Measurements from ENCODE around the gene GCNT1.
"Not testable (repeated sequence)": the region's sequence is repeated elsewhere in the genome, so short reads cannot be mapped to it uniquely, and the experiment has no call there.

Gene GCNT1

DNA sequence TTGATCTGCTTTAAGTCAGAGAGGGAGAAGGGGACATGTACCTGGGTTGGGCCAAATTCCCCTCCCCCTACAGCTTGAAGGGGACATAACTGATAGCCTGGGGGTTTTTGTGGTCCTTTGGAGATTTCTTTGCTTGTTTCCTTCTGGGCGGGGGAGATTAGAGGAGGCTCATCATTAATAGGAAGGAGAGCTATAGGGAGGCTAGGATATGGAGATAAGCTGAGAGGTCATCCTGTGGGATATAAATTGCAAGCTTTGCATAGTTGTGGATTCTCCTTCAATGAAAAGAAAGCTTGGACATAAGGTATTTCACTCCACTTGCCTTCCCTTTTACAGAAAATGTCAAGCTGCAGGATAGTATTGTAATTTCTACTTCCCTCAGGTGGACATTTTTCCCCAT is 34.5 kb downstream of the GCNT1 start:
- not testable (repeated sequence) for DNase-seq

DNA sequence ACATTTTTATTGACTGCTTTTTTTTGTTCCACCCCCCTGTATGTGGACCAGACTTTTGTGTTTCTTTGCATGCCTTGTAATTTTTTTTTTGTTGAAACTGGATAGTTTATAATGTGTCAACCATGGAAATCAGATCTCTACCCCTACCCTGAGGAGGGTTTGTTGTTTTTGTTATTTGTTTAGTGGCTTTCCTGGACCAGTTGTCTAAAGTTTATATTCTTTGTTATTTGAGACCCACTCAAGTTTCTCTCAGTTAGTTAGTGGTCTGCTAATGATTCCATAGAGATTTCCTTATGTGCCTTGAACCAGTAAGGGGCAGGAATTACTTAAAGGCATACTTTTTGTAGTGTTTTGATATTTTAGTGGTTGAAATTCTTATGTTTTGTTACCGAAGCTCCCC is 41.1 kb downstream of the GCNT1 start:
- no peak for DNase-seq

DNA sequence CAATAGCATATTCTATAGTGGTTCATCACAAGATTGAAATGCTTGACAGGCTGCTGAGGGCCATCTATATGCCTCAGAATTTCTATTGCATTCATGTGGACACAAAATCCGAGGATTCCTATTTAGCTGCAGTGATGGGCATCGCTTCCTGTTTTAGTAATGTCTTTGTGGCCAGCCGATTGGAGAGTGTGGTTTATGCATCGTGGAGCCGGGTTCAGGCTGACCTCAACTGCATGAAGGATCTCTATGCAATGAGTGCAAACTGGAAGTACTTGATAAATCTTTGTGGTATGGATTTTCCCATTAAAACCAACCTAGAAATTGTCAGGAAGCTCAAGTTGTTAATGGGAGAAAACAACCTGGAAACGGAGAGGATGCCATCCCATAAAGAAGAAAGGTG is 43.8 kb downstream of the GCNT1 start:
- DNase-seq = no peak

DNA sequence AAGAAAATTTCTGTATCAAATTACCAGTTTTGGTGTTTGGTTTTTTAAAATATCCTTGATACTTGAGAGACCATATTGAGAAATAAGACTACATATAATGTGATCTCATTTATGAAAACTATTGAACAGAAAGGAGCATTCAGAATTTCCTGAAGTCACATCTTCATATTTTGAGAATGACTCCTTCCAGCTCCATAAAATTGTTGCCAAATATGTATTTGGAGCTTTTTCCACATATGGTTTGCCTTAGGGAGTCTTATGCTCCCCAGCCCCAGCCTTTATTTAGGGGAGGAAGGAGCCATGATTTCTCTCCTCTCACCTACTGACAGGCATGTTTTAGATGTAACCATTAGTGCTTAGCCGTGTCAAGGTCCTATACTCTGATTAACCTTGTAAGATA is 51.1 kb downstream of the GCNT1 start:
- peak; percentile 81 for DNase-seq

DNA sequence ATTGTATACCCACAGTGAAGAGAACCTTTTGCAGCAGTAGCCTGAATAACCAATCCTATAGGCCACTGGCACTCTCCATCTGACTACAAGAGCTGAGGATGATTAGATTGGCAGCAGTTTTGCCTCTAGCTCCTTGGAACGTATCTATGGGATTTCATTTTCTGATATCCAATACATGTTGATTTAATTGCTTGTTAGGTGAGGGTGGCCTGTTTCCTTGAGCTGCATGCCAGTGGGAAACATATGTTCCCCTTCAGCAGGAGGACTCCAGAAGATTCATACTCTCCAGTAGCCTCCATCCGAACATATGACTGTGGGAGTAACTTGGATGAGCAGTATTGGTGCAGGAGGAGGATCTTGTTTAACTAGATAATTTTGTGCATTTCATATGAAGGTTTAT is 51.5 kb downstream of the GCNT1 start:
- DNase-seq = no peak

DNA sequence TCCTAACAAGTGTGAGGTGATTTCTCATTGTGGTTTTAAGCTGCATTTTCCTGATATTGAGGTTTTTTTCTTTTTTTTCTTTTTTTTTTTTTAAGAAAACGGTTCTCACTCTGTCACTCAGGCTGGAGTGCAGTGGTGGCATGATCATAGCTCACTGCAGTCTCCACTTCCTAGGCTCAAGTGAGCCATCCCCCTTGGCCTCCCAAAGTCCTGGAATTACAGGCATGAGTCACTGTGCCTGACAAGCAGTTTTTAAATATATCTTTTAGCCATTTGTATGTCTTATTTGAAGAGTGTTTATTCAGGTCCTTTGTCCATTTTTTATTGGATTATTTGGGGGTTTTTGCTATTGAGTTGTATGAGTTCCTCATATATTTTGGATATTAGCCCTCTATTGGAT is 53.8 kb downstream of the GCNT1 start:
- peak; percentile 85 for DNase-seq

DNA sequence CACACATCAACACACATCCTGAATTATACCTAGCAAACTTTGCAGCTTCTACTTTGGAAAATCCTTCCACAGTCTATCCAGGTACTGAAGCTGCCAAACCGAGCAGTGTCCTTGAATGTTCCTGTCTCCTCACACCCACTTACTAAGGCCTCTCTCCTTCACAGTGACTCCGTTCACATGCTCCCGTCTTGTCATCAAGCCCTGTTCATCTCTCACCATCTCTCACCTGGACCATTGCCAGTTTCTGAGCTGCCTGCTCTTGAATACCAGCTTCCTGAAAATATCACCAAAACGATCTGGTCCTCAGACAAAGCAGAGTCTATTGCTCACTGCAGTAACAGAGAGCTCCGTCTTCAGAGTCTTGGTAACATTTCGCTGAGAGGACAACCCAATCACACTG is 57.4 kb downstream of the GCNT1 start:
- DNase-seq = peak; percentile 46

DNA sequence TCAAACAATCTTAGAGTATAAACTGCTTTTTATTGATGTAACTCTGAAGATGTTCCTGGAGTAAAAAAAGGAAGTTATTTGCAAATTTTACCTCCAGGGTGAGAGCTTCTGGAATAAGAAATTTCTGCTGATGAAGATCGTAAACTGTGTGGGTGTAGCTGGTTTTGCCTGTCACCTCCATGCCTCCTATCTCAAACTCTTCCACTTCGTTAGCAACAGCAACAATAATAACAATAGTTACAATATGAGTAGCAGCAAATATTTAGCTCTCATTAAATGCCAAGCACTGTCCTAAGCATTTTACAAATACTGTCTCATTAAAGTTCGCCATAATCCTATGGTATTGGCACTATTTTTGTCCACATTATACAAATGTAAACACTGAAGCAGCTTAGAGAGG is 57.9 kb downstream of the GCNT1 start:
- DNase-seq = no peak

DNA sequence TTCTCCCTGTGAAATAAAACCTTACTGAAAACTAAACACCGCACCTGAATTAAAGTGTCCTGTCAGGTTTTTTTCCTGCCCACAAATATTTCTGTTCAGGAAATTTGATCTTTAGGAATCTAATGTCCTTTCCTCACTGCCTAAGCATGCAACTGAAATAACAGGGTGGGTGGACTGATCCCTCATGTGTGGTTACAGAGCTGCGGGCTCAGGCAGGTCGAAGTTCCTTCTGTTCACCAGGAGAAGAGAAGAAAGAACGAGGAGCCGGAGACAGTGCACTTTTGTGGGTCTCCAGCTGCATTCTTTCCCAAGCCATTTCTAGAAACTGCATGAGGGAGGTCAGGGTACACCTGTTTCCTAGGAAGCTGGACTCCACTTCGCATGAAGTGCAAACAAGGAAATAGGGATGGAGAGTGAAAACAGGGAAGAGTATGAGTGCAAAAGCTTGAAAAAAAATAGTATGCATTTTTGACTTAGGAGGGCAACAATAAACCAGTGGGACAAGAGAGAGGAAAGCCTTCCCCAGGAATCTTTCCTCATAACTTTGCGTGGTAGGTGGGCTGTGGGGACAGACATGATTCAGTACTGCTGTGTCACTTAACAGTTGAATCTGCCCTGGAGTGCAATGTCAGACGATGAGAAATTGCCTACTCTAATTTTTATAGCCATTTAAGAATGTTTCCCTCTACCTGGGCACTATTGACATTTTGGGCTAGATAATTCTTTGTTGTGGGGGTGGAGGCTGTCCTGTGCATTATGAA is 60.3 kb downstream of the GCNT1 start:
- no peak for DNase-seq

DNA sequence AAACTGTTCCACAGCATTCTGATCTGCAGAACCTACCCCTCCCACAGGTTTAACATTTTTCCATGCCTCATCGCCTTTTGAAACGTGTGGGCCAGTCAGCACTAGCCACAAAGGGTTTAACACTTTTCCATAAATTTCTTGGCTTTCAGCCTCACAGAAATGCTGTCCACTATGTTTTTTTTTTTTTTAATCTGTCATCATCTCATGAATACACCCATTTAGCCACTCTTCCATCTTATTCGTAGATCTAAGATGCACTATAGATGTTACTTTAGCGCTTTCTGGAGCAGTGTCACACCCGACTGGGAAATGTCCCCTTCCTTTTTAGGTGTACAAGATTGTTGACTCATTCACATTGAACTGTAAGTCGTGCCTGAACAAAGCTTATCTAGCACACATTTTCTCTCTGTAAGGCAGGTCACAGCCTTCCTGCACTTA is 62.3 kb downstream of the GCNT1 start:
- DNase-seq = no peak

DNA sequence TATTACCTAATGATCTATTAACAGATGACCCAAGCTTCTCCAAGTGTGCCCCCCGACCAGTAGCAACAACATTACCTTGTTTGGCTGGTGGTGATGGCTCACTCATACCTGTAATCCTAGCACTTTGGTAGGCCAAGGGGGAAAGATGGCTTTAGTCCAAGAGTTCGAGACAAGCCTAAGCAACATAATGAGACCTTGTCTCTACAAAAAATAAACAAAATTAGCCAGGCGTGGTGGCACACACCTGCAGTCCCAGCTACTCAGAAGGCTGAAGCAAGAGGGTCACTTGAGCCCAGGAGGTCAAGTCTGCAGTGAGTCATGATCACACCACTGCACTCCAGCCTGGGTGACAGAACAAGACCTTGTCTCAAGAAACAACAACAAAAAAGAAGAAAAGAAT is 62.9 kb downstream of the GCNT1 start:
- DNase-seq = no peak

DNA sequence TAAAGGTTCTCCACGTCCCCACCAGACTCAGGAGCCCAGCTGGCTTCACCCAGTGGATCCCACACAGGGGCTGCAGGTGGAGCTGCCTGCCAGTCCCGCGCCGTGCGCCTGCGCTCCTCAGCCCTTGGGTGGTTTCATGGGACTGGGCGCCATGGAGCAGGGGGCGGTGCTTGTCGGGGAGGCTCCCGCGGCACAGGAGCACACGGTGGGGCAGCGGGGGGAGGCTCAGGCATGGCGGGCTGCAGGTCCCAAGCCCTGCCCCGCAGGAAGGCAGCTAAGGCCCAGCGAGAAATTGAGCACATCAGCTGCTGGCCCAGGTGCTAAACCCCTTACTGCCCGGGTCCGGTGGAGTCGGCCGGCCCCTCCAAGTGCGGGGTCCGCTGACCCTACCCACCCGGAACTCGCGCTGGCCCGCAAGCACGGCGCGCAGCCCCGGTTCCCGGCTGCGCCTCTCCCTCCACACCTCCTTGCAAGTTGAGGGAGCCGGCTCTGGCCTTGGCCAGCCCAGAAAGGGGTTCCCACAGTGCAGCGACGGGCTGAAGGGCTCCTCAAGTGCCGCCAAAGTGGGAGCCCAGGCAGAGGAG is 64.7 kb downstream of the GCNT1 start:
- not testable (repeated sequence) for DNase-seq

DNA sequence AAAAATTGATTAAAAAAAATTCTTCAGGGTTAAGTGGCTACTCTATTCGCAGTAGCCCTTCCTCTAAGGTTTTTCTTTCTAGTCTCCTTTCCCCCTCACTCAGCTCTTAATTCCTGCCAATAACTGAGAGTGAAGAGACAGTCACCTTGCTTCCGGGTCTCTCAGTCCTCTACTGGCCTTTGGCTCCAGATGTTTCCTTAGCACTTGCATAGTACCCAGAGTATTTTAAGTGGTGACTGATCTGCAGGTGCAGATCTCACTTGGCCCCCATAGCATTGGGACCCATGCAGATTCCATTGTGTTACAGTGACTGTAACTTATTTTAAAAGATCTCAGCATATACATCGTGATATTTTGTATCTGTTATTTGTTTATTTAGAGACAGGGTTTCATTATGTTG is 66.2 kb downstream of the GCNT1 start:
- no peak for DNase-seq

DNA sequence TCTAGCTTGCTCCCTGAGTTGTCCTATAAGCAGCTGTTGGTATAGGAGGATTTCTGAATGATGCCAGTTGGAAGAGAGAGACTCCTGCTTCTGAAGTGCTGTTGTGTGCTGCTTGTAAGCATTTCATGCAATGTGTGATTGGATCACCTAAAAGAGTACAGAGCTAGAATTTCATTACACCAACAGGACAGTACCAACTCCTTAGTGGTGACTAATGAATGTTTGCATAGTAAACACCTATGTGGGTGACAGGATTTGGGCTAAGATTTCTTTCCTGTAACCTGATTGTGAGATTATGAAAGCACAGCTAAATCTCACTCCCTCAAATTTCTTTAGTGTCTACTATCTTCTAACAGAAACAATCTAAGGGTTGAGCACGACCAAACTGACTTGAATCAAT is 67.0 kb downstream of the GCNT1 start:
- no peak for DNase-seq

DNA sequence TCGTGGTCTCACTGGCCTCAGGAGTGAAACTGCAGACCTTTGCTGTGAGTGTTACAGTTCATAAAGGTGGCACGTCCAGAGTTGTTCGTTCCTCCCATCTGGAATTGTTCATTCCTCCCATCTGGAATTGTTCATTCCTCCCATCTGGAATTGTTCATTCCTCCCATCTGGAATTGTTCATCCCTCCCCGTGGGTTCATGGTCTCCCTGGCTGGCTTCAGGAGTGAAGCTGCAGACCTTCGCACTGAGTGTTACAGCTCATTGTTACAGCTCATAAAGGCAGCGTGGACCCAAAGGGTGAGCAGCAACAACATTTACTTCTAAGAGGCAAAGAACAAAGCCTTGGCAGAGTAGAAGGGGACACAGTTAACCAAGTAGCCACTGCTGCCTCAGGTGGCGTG is 69.1 kb downstream of the GCNT1 start:
- peak; percentile 80 for DNase-seq

DNA sequence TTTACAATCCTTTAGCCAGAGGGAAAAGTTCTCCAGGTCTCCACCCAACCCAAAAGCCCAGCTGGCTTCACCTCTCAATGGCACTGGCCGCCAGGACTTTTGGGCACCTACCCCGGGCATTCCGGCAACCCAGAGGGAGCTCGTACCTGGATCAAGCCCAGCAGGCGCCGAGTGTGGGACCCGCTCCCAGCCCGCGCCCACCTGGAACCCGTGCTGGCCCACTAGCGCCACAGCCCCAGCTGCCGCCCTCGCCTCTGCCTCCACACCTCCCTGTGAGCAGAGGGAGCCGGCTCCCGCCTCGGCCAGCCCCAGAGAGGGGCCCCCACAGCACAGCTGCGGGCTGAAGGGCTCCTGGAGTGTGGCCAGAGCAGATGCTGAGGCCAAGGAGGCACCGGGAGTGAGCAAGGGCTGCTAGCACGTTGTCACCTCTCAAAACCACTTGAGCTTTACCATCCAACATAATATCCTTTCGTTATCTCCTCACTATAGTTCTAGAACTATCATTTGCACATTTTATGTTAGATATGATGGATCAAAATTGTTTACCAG is 69.7 kb downstream of the GCNT1 start:
- no peak for DNase-seq

DNA sequence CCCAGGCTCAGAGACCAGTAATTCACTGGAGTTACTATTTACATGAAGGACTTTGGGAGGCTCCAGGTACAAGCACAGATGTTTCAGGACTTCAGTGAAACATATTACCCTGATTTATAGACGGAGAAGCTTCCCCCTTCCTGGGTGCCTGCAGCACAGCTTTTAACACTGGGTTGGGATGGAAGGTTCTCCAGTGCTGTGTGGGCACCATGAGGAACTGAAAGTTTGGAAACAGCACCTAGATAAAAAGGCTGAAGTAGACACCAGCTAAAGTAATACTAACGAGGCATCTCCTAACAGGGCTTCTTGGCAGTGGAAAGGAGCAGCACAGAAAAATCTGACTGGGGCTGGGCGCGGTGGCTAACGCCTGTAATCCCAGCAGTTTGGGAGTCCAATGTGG is 70.7 kb downstream of the GCNT1 start:
- DNase-seq = no peak

DNA sequence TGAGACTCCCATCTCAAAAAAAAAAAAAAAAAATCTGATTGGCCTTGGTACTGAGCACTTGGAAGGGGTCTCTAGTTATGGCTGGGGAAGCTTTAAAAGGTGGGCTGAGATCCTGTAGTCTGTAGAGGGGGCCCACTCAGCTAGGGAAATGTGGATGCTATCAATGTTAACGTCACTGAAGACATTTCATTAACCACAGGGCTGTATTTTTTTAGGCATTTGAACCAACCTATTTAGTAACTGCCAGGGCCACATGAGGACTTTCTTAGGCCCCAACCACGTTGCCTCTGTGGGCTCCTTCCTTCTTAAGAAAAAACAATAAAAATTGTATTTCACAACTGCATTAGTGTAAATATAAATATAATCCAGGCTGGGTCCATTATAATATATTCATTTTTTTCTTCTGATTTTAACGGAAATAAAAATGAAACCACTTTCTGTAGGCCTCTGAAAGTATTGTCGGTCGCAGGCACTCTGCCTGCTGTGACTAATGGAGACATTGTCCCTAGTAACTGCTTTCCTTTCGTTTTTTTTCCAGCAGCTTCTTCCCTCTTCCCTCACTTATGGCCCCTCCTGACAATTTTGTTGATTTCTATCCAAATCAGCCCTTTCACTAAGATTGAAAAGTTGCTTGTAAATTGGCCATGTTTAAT is 71.6 kb downstream of the GCNT1 start:
- DNase-seq = peak; percentile 59

DNA sequence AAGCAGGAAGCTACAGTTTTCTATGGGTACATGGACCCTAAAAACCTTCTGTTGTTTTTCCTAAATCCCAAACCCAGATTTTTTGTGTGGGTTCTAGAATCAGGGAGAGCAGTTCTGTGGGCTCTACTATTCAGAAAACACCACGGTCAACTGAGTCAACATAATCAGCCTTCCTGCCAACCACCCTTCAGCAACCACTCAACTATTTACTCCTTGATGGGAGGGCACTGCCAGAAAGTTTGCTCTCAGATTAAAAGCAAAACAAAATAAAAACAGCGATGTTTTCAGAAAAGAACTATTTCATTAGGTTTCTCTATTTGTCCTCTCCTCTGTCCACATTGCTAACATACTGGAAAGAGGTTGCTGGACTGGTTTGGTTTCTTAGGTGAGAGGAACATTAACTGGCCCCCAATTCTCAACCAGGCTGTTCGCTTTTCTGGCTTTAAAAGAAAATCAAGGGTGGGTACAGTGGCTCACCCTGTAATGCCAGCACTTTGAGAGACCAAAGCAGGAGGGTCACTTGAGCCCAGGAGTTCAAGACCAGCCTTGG is 72.3 kb downstream of the GCNT1 start:
- no peak for DNase-seq

DNA sequence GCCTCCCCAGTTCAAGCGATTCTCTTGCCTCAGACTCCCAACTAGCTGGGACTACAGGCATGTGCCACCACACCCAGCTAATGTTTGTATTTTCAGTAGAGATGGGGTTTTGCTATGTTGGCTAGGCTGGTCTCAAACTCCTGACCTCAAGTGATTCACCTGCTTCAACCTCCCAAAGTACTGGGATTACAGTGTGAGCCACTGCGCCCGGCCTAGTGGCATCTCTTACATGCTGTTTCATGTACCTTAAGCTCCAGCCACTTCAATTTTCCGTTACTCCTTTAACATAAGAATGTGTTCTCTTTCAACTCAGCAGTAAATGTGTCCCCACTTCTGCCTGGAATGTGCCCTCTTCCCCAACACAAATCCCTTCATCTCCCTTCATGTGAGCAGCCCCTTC is 73.9 kb downstream of the GCNT1 start:
- not testable (repeated sequence) for DNase-seq

DNA sequence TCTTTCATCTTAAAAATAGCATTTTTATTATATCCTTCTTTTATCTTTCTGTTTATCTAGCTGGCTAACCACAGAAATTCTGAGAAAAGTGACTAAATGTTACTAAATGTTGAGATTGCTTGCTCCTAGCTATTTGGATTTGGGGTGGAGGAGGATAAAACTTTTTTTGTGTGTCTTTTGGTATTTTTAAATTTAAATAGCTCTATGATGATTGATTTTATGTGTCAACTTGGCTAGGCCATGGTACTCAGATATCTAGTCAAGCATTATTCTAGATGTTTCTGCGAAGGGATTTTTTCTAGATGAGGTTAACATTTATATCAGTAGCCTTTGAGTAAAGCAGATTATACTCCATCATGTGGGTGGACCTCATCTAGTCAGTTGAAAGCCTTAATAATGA is 75.0 kb downstream of the GCNT1 start:
- peak; percentile 85 for DNase-seq

DNA sequence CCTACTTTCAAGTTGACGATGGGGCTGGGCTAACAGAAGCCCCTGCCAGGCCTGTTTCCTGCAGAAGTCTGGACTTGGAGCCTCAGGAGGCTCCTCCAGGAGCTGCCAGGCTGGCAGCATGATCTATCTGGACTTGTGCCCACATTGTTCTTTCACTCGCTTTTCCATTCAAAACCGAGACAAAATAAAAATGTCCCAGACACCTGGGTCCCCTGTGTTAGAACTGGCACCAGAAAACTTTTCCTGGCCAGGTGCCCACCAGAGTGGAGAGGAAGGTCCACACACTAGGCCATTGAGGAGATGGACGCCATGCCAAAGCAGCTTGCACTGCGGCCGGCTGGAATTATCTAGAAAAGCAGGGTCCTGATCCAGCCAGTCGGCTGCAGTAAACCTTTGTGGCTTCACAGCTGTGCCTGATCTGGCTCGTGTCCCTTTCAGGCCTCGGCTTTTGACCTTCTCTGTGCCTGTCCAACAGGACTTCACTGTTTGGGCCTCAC is 78.2 kb downstream of the GCNT1 start:
- DNase-seq = no peak

DNA sequence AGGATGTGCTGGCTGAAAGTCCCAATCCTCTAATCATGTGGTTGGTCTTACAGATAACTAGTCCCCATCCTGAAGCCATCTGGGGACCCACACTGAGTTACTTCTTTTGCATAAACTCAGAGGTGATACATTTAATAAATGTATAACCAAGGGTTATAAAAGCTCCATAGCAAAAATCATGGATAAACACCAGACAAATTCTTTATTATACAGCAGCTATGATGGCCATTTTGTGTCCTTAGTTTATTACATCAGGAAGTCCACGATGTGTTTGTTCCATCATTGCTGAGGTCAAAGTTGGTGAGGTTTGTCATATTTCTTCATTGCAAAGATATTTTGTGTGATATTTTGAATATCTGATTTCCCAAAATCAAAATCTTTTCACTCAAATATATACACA is 80.2 kb downstream of the GCNT1 start:
- DNase-seq = no peak

DNA sequence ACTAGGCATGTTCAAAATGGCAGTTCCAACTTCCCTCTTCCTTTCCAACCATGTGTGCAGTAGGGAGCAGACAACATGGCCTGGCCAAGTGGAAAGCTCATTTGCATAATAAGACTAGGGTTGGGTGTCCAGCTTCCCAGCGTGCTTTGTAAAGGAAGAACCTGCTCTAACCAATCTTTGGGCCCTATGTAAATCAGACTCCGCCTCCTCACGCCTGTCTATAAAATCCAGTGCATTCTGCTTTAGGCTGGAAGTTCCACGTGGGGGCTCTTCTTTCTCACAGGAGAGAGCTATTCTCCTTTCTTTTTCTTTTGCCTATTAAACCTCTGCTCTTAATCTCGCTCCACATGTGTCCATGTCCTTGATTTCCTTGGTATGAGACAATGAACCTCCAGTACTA is 83.4 kb downstream of the GCNT1 start:
- no peak for DNase-seq

Data from fibroblast of skin of right biceps (primary cell).